OCI-LY3 (cell line): Measurements from ENCODE around the gene AKT3.
"Not testable (repeated sequence)": the region's sequence is repeated elsewhere in the genome, so short reads cannot be mapped to it uniquely, and the experiment has no call there.

Experiments
- H2AFZ ChIP-seq: fragments of 200-600, 300-600 bp; shearing (Covaris generic); 2 replicates; pipeline ENCODE4 v1.6.0; 2014; ENCODE audit warnings: antibody characterized with exemption, low read depth, low read length
- H3K27ac ChIP-seq: fragments of 200-600, 300-600 bp; sonication (generic); 2 replicates; pipeline ENCODE4 v1.5.1; 2014; ENCODE audit warnings: mild to moderate bottlenecking, low read length, moderate library complexity, mixed read lengths
- H3K27me3 ChIP-seq: fragments of 200-600, 300-600 bp; sonication (generic); 2 replicates; pipeline ENCODE4 v1.6.1; 2014; ENCODE audit warnings: low read depth, low read length, mixed read lengths
- H3K36me3 ChIP-seq: fragments of 200-600, 300-600 bp; sonication (generic); replicated peaks from 2 replicates; pipeline ENCODE3; 2014; ENCODE audit warnings: low read depth, low read length, mixed read lengths
- H3K4me1 ChIP-seq: fragments of 300-600, 200-600 bp; sonication (generic); 2 replicates; pipeline ENCODE4 v1.6.1; 2014; ENCODE audit warnings: low read length, mixed read lengths
- H3K4me2 ChIP-seq: fragments of 200-600, 300-600 bp; sonication (generic); 2 replicates; pipeline ENCODE4 v1.6.1; 2014; ENCODE audit warnings: low read length, mixed read lengths
- H3K4me3 ChIP-seq: fragments of 300-600, 200-600 bp; sonication (generic); 2 replicates; pipeline ENCODE4 v1.5.1; 2014; ENCODE audit warnings: antibody characterized with exemption, mild to moderate bottlenecking, low read length, moderate library complexity
- H3K79me2 ChIP-seq: fragments of 300-600, 200-600 bp; shearing (Covaris generic); 2 replicates; pipeline ENCODE4 v1.6.1; 2014; ENCODE audit warnings: mild to moderate bottlenecking, low read length, mixed read lengths
- H3K9ac ChIP-seq: fragments of 300-600, 200-600 bp; shearing (Covaris generic); 2 replicates; pipeline ENCODE4 v1.6.0; 2014; ENCODE audit warnings: mild to moderate bottlenecking, low read length, moderate library complexity
- H3K9me3 ChIP-seq: fragments of 200-600, 300-600 bp; shearing (Covaris generic); 2 replicates; pipeline ENCODE4 v1.6.1; 2014; ENCODE audit warnings: low read length, mixed read lengths; ENCODE audit not compliant: insufficient read depth
- H4K20me1 ChIP-seq: fragments of 200-600, 300-600 bp; sonication (generic); 2 replicates; pipeline ENCODE4 v1.6.1; 2016; ENCODE audit warnings: low read length, mixed read lengths; ENCODE audit not compliant: insufficient read depth
- CTCF ChIP-seq: fragments of 200-600, 300-600 bp; sonication (generic); IDR thresholded peaks from 2 replicates; pipeline ENCODE4 v1.5.1; 2014; ENCODE audit warnings: antibody characterized with exemption, low read length, low read depth
- EZH2phosphoT487 ChIP-seq: fragments of 200-600 bp; shearing (Covaris generic); IDR thresholded peaks from 2 replicates; pipeline ENCODE4 v1.6.1; 2018; ENCODE audit warnings: antibody characterized with exemption, mixed run types, low read depth

AKT3 gene

GRCh38 chr1:243818978-243819377, 31.1 kb downstream of the AKT3 start:
- Histone ChIP-seq H3K9ac (no peak overlapping the region), H3K4me3 (no peak overlapping the region), H3K27ac (no peak overlapping the region), H3K27me3 (no peaks in the 10 kb centered on the region), H3K36me3 (peaks cover 37% of the 10 kb centered on the region), H3K9me3 (peaks cover 15% of the 10 kb centered on the region), H3K79me2 (peaks cover 6% of the 10 kb centered on the region; the same call in 1 of the 2 replicates), H2AFZ (no peak overlapping the region), H4K20me1 (no peaks in the 10 kb centered on the region), H3K4me2 (no peak overlapping the region), H3K4me1 (no peaks in the 10 kb centered on the region)
- TF ChIP-seq EZH2phosphoT487 (no peak), CTCF (no peak)

GRCh38 chr1:243814718-243815117, 35.3 kb downstream of the AKT3 start:
- H3K4me3 ChIP-seq, result no peak overlapping the region
- H3K36me3 ChIP-seq, result peaks cover 33% of the 10 kb centered on the region
- no peaks in the 10 kb centered on the region for H3K79me2 ChIP-seq
- H3K9ac ChIP-seq, result no peak overlapping the region
- no peaks in the 10 kb centered on the region for H4K20me1 ChIP-seq
- no peak overlapping the region for H2AFZ ChIP-seq
- H3K27ac ChIP-seq, result no peak overlapping the region
- H3K4me1 ChIP-seq, result no peaks in the 10 kb centered on the region
- TF ChIP-seq EZH2phosphoT487 (no peak), CTCF (no peak)
- no peak overlapping the region for H3K4me2 ChIP-seq
- no peaks in the 10 kb centered on the region for H3K27me3 ChIP-seq
- peaks cover 7% of the 10 kb centered on the region for H3K9me3 ChIP-seq

GRCh38 chr1:243807346-243807745, 42.7 kb downstream of the AKT3 start:
- H3K27ac ChIP-seq, H4K20me1 ChIP-seq, H3K27me3 ChIP-seq, H3K4me2 ChIP-seq, H3K79me2 ChIP-seq, H3K9ac ChIP-seq, H3K9me3 ChIP-seq, H3K4me1 ChIP-seq, H3K36me3 ChIP-seq, H2AFZ ChIP-seq, H3K4me3 ChIP-seq: not testable (repeated sequence)

- TF ChIP-seq EZH2phosphoT487, result no peak
- no peak for TF ChIP-seq CTCF
- H3K4me2 ChIP-seq, result no peak overlapping the region
- no peaks in the 10 kb centered on the region for H3K4me1 ChIP-seq
- no peaks in the 10 kb centered on the region for H3K36me3 ChIP-seq
- H3K27me3 ChIP-seq, result no peaks in the 10 kb centered on the region
- H2AFZ ChIP-seq, result no peak overlapping the region
- no peak overlapping the region for H3K9ac ChIP-seq
- no peak overlapping the region for H3K4me3 ChIP-seq
- H3K27ac ChIP-seq, result no peak overlapping the region
- peaks cover 3% of the 10 kb centered on the region; the same call in 1 of the 2 replicates for H3K79me2 ChIP-seq
- H3K9me3 ChIP-seq, result no peaks in the 10 kb centered on the region
- H4K20me1 ChIP-seq, result 0 out of 2 replicates have a peak, but pooled peaks cover 3% of the 10 kb centered on the region
Observed at GRCh38 chr1:243806310-243806709, 43.7 kb downstream of the AKT3 start.

- Histone ChIP-seq H3K9me3 (no peaks in the 10 kb centered on the region), H3K9ac (no peak overlapping the region), H3K36me3 (no peaks in the 10 kb centered on the region), H3K4me3 (no peak overlapping the region), H3K79me2 (peaks cover 7% of the 10 kb centered on the region; the same call in 1 of the 2 replicates), H3K4me1 (no peaks in the 10 kb centered on the region), H3K4me2 (no peak overlapping the region), H4K20me1 (peaks cover 6% of the 10 kb centered on the region; the same call in 1 of the 2 replicates), H3K27ac (no peak overlapping the region), H3K27me3 (no peaks in the 10 kb centered on the region), H2AFZ (no peak overlapping the region)
- TF ChIP-seq EZH2phosphoT487, result no peak
- TF ChIP-seq CTCF, result no peak
Observed at GRCh38 chr1:243802736-243803135, 47.3 kb downstream of the AKT3 start.
